ENCODE measurements around the gene ZNF664.
A peak's percentile ranks its signal among the peaks of the same experiment; 100 is the strongest.

ZNF664 gene

GRCh38 chr12:123991372-123991951 lies 18.4 kb downstream of the ZNF664 start:
- FAIRE-seq: peak; percentile 68

- no peak for FAIRE-seq
These were observed 19.3 kb downstream of the ZNF664 start for GRCh38 chr12:123992118-123992825.

GRCh38 chr12:123995023-123995748 lies 22.2 kb downstream of the ZNF664 start:
- FAIRE-seq: no peak

GRCh38 chr12:123996581-123996980 lies 23.6 kb downstream of the ZNF664 start:
- FAIRE-seq: no peak

GRCh38 chr12:123997033-123997822 lies 24.2 kb downstream of the ZNF664 start:
- no peak for FAIRE-seq

GRCh38 chr12:123997908-123998307 lies 24.9 kb downstream of the ZNF664 start:
- FAIRE-seq: no peak

GRCh38 chr12:123998344-123998990 lies 25.5 kb downstream of the ZNF664 start:
- FAIRE-seq: no peak

GRCh38 chr12:123998991-123999359 lies 26.0 kb downstream of the ZNF664 start:
- no peak for FAIRE-seq

- FAIRE-seq: no peak
These were observed 27.1 kb downstream of the ZNF664 start for GRCh38 chr12:124000111-124000510.

GRCh38 chr12:124001343-124001742 lies 28.3 kb downstream of the ZNF664 start:
- FAIRE-seq: no peak

- FAIRE-seq: no peak
These were observed 29.1 kb downstream of the ZNF664 start for GRCh38 chr12:124002021-124002644.

GRCh38 chr12:124002654-124003053 lies 29.6 kb downstream of the ZNF664 start:
- FAIRE-seq: no peak

- no peak for FAIRE-seq
These were observed 31.3 kb downstream of the ZNF664 start for GRCh38 chr12:124004233-124004875.

GRCh38 chr12:124006085-124006845 lies 33.2 kb downstream of the ZNF664 start:
- FAIRE-seq: no peak

- FAIRE-seq: no peak
These were observed 34.1 kb downstream of the ZNF664 start for GRCh38 chr12:124006846-124007713.

GRCh38 chr12:124007826-124008570 lies 35.0 kb downstream of the ZNF664 start:
- FAIRE-seq: no peak

GRCh38 chr12:124008595-124008994 lies 35.6 kb downstream of the ZNF664 start:
- FAIRE-seq: no peak

- FAIRE-seq: no peak
These were observed 36.8 kb downstream of the ZNF664 start for GRCh38 chr12:124009781-124010180.

GRCh38 chr12:124010687-124011086 lies 37.7 kb downstream of the ZNF664 start:
- FAIRE-seq: no peak

All from islet of Langerhans (tissue), 1 donor.